ENCODE measurements around the gene EFNB1. TPM values are rescaled to one million over a fixed set of nuclear protein-coding genes. Genes with fewer than 3 reads are reported as not detected.

Gene EFNB1
- total RNA-seq, 2 donors from 2014 or later, result 2.8 to 4.1 TPM

- Mint-ChIP-seq H3K36me3 (ENCODE audit: low read depth) (no peaks in the 10 kb centered on the region), H3K27ac (no peak overlapping the region)
Observed at GRCh38 chrX:68874076-68874475, 45.3 kb downstream of the EFNB1 start.

GRCh38 chrX:68876731-68877130 lies 47.9 kb downstream of the EFNB1 start:
- H3K36me3 Mint-ChIP-seq (ENCODE audit: low read depth), result no peaks in the 10 kb centered on the region
- no peak overlapping the region for H3K4me3 Mint-ChIP-seq
- ATAC-seq (replicated peaks), result no peak
- H3K4me1 Mint-ChIP-seq, result no peaks in the 10 kb centered on the region
- H3K27me3 Mint-ChIP-seq, result no peaks in the 10 kb centered on the region
- H3K27ac Mint-ChIP-seq, result no peak overlapping the region
- no peaks in the 10 kb centered on the region for H3K9me3 Mint-ChIP-seq

More at GRCh38 chrX:68874076-68874475, 45.3 kb downstream of the EFNB1 start:
- Mint-ChIP-seq H3K9me3 (no peaks in the 10 kb centered on the region), H3K27me3 (no peaks in the 10 kb centered on the region), H3K4me1 (peaks cover 2% of the 10 kb centered on the region), H3K4me3 (no peak overlapping the region)
- ATAC-seq (replicated peaks), result no peak

GRCh38 chrX:68877606-68878005 lies 48.8 kb downstream of the EFNB1 start:
- no peaks in the 10 kb centered on the region for H3K36me3 Mint-ChIP-seq (ENCODE audit: low read depth)
- H3K27ac Mint-ChIP-seq, result no peak overlapping the region
- H3K27me3 Mint-ChIP-seq, result no peaks in the 10 kb centered on the region
- ATAC-seq (replicated peaks), result no peak
- H3K4me1 Mint-ChIP-seq, result no peaks in the 10 kb centered on the region
- no peak overlapping the region for H3K4me3 Mint-ChIP-seq
- H3K9me3 Mint-ChIP-seq, result no peaks in the 10 kb centered on the region

- H3K27me3 Mint-ChIP-seq, result no peaks in the 10 kb centered on the region
- ATAC-seq (replicated peaks), result no peak
- H3K4me3 Mint-ChIP-seq, result no peak overlapping the region
- H3K4me1 Mint-ChIP-seq, result no peaks in the 10 kb centered on the region
- H3K36me3 Mint-ChIP-seq (ENCODE audit: low read depth), result no peaks in the 10 kb centered on the region
- no peaks in the 10 kb centered on the region for H3K9me3 Mint-ChIP-seq
- H3K27ac Mint-ChIP-seq, result no peak overlapping the region
Observed at GRCh38 chrX:68878977-68879645, 50.3 kb downstream of the EFNB1 start.

- no peak overlapping the region for H3K27ac Mint-ChIP-seq
- no peaks in the 10 kb centered on the region for H3K4me1 Mint-ChIP-seq
- ATAC-seq (replicated peaks), result no peak
- H3K9me3 Mint-ChIP-seq, result no peaks in the 10 kb centered on the region
- no peaks in the 10 kb centered on the region for H3K27me3 Mint-ChIP-seq
- no peaks in the 10 kb centered on the region for H3K36me3 Mint-ChIP-seq (ENCODE audit: low read depth)
- no peak overlapping the region for H3K4me3 Mint-ChIP-seq
Observed at GRCh38 chrX:68880846-68881552, 52.2 kb downstream of the EFNB1 start.

- no peak overlapping the region for H3K4me3 Mint-ChIP-seq
- ATAC-seq (replicated peaks), result no peak
- H3K27ac Mint-ChIP-seq, result no peak overlapping the region
- H3K36me3 Mint-ChIP-seq (ENCODE audit: low read depth), result no peaks in the 10 kb centered on the region
- H3K27me3 Mint-ChIP-seq, result no peaks in the 10 kb centered on the region
- no peaks in the 10 kb centered on the region for H3K9me3 Mint-ChIP-seq
- H3K4me1 Mint-ChIP-seq, result no peaks in the 10 kb centered on the region
Observed at GRCh38 chrX:68881911-68882310, 53.1 kb downstream of the EFNB1 start.

GRCh38 chrX:68883800-68884199 lies 55.0 kb downstream of the EFNB1 start:
- no peak for ATAC-seq (replicated peaks)

GRCh38 chrX:68889249-68889648 lies 60.4 kb downstream of the EFNB1 start:
- H3K4me3 Mint-ChIP-seq, result no peak overlapping the region
- no peak overlapping the region for H3K27ac Mint-ChIP-seq

More at GRCh38 chrX:68883800-68884199, 55.0 kb downstream of the EFNB1 start:
- Mint-ChIP-seq H3K4me3 (no peak overlapping the region), H3K9me3 (no peaks in the 10 kb centered on the region), H3K27me3 (no peaks in the 10 kb centered on the region), H3K36me3 (ENCODE audit: low read depth) (no peaks in the 10 kb centered on the region), H3K27ac (no peak overlapping the region), H3K4me1 (no peaks in the 10 kb centered on the region)

More at GRCh38 chrX:68889249-68889648, 60.4 kb downstream of the EFNB1 start:
- Mint-ChIP-seq H3K27me3 (no peaks in the 10 kb centered on the region), H3K36me3 (ENCODE audit: low read depth) (no peaks in the 10 kb centered on the region), H3K4me1 (no peaks in the 10 kb centered on the region), H3K9me3 (no peaks in the 10 kb centered on the region)
- ATAC-seq (replicated peaks), result no peak

Other genes with a start within 250 kb of the EFNB1 start
- 1 to 10 TPM in 1 of 2 donors, under 1 TPM in 1; 0.52 to 1.8 TPM for gene STARD8, start 181.4 kb upstream of the EFNB1 start, total RNA-seq